ENCODE measurements around the gene CABCOCO1.

The CABCOCO1 gene

GRCh38 chr10:61787170-61787569 is 124.4 kb downstream of the CABCOCO1 start:
- no peak for DNase-seq

- DNase-seq, result no peak
Measured at GRCh38 chr10:61789031-61789430, 126.3 kb downstream of the CABCOCO1 start.

GRCh38 chr10:61791216-61791615 is 128.5 kb downstream of the CABCOCO1 start:
- DNase-seq, result peak; percentile 84

- peak; percentile 16 for DNase-seq
Measured at GRCh38 chr10:61792097-61792716, 129.5 kb downstream of the CABCOCO1 start.

- peak; percentile 54 for DNase-seq
Measured at GRCh38 chr10:61792921-61793320, 130.2 kb downstream of the CABCOCO1 start.

GRCh38 chr10:61793760-61794703 is 131.3 kb downstream of the CABCOCO1 start:
- peak; percentile 92 for DNase-seq

GRCh38 chr10:61795147-61795546 is 132.4 kb downstream of the CABCOCO1 start:
- no peak for DNase-seq

- DNase-seq, result no peak
Measured at GRCh38 chr10:61795551-61795950, 132.8 kb downstream of the CABCOCO1 start.

GRCh38 chr10:61796785-61797184 is 134.1 kb downstream of the CABCOCO1 start:
- DNase-seq, result no peak

- DNase-seq, result no peak
Measured at GRCh38 chr10:61797304-61798153, 134.8 kb downstream of the CABCOCO1 start.

- DNase-seq, result no peak
Measured at GRCh38 chr10:61798713-61799112, 136.0 kb downstream of the CABCOCO1 start.

GRCh38 chr10:61801484-61801883 is 138.8 kb downstream of the CABCOCO1 start:
- DNase-seq, result no peak

- no peak for DNase-seq
Measured at GRCh38 chr10:61803269-61803668, 140.5 kb downstream of the CABCOCO1 start.

GRCh38 chr10:61804414-61804813 is 141.7 kb downstream of the CABCOCO1 start:
- DNase-seq, result peak; percentile 44

GRCh38 chr10:61805091-61805490 is 142.4 kb downstream of the CABCOCO1 start:
- no peak for DNase-seq

GRCh38 chr10:61810263-61810662 is 147.5 kb downstream of the CABCOCO1 start:
- DNase-seq, result no peak

- DNase-seq, result no peak
Measured at GRCh38 chr10:61812052-61812721, 149.5 kb downstream of the CABCOCO1 start.

GRCh38 chr10:61812920-61813319 is 150.2 kb downstream of the CABCOCO1 start:
- DNase-seq, result no peak

GRCh38 chr10:61814160-61814559 is 151.4 kb downstream of the CABCOCO1 start:
- DNase-seq, result no peak

GRCh38 chr10:61815496-61815895 is 152.8 kb downstream of the CABCOCO1 start:
- DNase-seq, result no peak
